Testis (tissue), 3 donors: ENCODE measurements around the gene TRIO. TPM values are rescaled to one million over a fixed set of nuclear protein-coding genes. Genes with fewer than 3 reads are reported as not detected.

Source experiments
- DNase-seq: peaks from one replicate; pipeline ENCODE4 v3.0.0-alpha.2; 2019
- H3K27ac ChIP-seq, 2 donors: fragments of 200-600 bp; sonication (generic); one replicate each; pipeline ENCODE4 v1.5.1; 2019
- H3K27me3 ChIP-seq: fragments of 200-600 bp; sonication (generic); one replicate; pipeline ENCODE4 v1.5.1; 2019
- H3K36me3 ChIP-seq: fragments of 200-600 bp; sonication (generic); one replicate; pipeline ENCODE4 v1.5.1; 2017; ENCODE audit warnings: low read depth; ENCODE audit errors: missing control alignments
- H3K4me1 ChIP-seq: fragments of 200-600 bp; sonication (generic); one replicate; pipeline ENCODE4 v1.5.1; 2019
- H3K4me3 ChIP-seq, 2 donors: fragments of 200-600 bp; sonication (generic); one replicate each; pipeline ENCODE4 v1.5.1; 2017 to 2019
- H3K9me3 ChIP-seq: fragments of 200-600 bp; sonication (generic); one replicate; pipeline ENCODE4 v1.5.1; 2017
- CTCF ChIP-seq, 3 experiments: fragments of 450-650 bp in 2 of 3; fragments of 200-600 bp in 1 of 3; sonication (generic) in 1 of 3; IDR thresholded peaks; one replicate each; pipeline ENCODE4 v1.5.1; 2016 to 2019; ENCODE audit warnings: antibody characterized with exemption in 3 of 3, mild to moderate bottlenecking in 2 of 3, moderate library complexity in 1 of 3
- POLR2A ChIP-seq: fragments of 450-650 bp; IDR thresholded peaks from one replicate; pipeline ENCODE4 v1.6.1; 2017; ENCODE audit warnings: antibody characterized with exemption, mild to moderate bottlenecking, moderate library complexity
- WGBS, 2 donors: methylation state at CpG; one replicate each; pipeline ENCODE4 v1.1.5; 2018; 5-methylcytosine and 5-hydroxymethylcytosine counted together
- intact Hi-C: fragments of 100-400 bp; cut with DNase I; formaldehyde crosslinking; loops from one replicate; pipeline ENCODE4 v1.15.1; 2023; ENCODE audit warnings: low total_unique reads
- polyA plus RNA-seq: library from polyadenylated mRNA; stranded (reverse); fragments of 350-450 nt; fragmentation: Illumina TruSeq; extraction: RNeasy Lipid Tissue Mini Kit (QIAGEN cat#74804); gene quantifications from one replicate; pipeline ENCODE4 v1.2.3, GENCODE V29; 2014; ENCODE audit warnings: low read depth, low replicate concordance; ENCODE audit not compliant: insufficient read depth
- total RNA-seq, 2 donors: library from RNA; depleted of rRNA; stranded (reverse); fragments of >200 nt; gene quantifications; one replicate each; pipeline ENCODE4 v1.2.3, GENCODE V29; 2016

Gene TRIO
- total and polyA plus RNA-seq, 3 donors from 2014 or later, result 47.2 to 295 (median 249) TPM

GRCh38 chr5:14326035-14326903, 183.1 kb downstream of the TRIO start:
- no peak overlapping the region for H3K4me3 ChIP-seq
- 62 to 69% methylated on average over 10 of the region's 10 CpGs for WGBS, 2 donors
- intact Hi-C loops, result no loop called here
- no peak overlapping the region for H3K27ac ChIP-seq
- DNase-seq, result no peak
- TF ChIP-seq CTCF (IDR thresholded peaks at IDR 0.05), result peak in 2 of 3 experiments; percentile 5 to 32
- TF ChIP-seq POLR2A, result no peak
- no peaks in the 10 kb centered on the region for H3K27me3 ChIP-seq
- H3K36me3 ChIP-seq, result no peaks in the 10 kb centered on the region
- peaks cover 9% of the 10 kb centered on the region for H3K4me1 ChIP-seq
- no peaks in the 10 kb centered on the region for H3K9me3 ChIP-seq

GRCh38 chr5:14327624-14328023, 184.5 kb downstream of the TRIO start:
- 55 to 65% methylated on average over 6 of the region's 6 CpGs for WGBS, 2 donors

GRCh38 chr5:14328144-14328543, 185.0 kb downstream of the TRIO start:
- DNase-seq, result no peak
- no peak overlapping the region for H3K27ac ChIP-seq
- intact Hi-C loops, result no loop called here
- H3K36me3 ChIP-seq, result no peaks in the 10 kb centered on the region
- TF ChIP-seq CTCF (IDR thresholded peaks at IDR 0.05) (no peak), POLR2A (no peak)
- WGBS, 2 donors, result 85 to 89% methylated on average over 14 of the region's 14 CpGs
- peaks cover 9% of the 10 kb centered on the region for H3K4me1 ChIP-seq
- no peaks in the 10 kb centered on the region for H3K9me3 ChIP-seq
- no peak overlapping the region for H3K4me3 ChIP-seq
- no peaks in the 10 kb centered on the region for H3K27me3 ChIP-seq

More at GRCh38 chr5:14327624-14328023, 184.5 kb downstream of the TRIO start:
- no peaks in the 10 kb centered on the region for H3K27me3 ChIP-seq
- peak; percentile 59 for DNase-seq
- intact Hi-C loops, result no loop called here
- no peak overlapping the region for H3K4me3 ChIP-seq
- H3K4me1 ChIP-seq, result peaks cover 9% of the 10 kb centered on the region
- no peaks in the 10 kb centered on the region for H3K9me3 ChIP-seq
- no peak overlapping the region for H3K27ac ChIP-seq
- no peak for TF ChIP-seq CTCF (IDR thresholded peaks at IDR 0.05)
- TF ChIP-seq POLR2A, result no peak
- no peaks in the 10 kb centered on the region for H3K36me3 ChIP-seq

- H3K4me1 ChIP-seq, result peaks cover 9% of the 10 kb centered on the region
- WGBS, 2 donors, result 75 to 79% methylated on average over 2 of the region's 2 CpGs
- H3K36me3 ChIP-seq, result no peaks in the 10 kb centered on the region
- no peak for TF ChIP-seq POLR2A
- no peak for TF ChIP-seq CTCF (IDR thresholded peaks at IDR 0.05)
- DNase-seq, result no peak
- no peak overlapping the region for H3K4me3 ChIP-seq
- intact Hi-C loops, result no loop called here
- no peaks in the 10 kb centered on the region for H3K27me3 ChIP-seq
- no peak overlapping the region for H3K27ac ChIP-seq
- no peaks in the 10 kb centered on the region for H3K9me3 ChIP-seq
Measured at GRCh38 chr5:14330291-14330690, 187.1 kb downstream of the TRIO start.
